ENCODE measurements around the gene BTC.

BTC gene

GRCh38 chr4:74793757-74794381, 454 bp downstream of the BTC start:
- peak; percentile 10 for DNase-seq (ENCODE audit: extremely low spot score)
- CTCF ChIA-PET = no interaction called here
- POLR2A ChIA-PET = no interaction called here
- no peak for TF ChIP-seq CTCF (IDR thresholded peaks at IDR 0.05; ENCODE audit: control extremely low read depth, extremely low read depth, low read depth, missing control alignments)

- no peak for TF ChIP-seq CTCF (IDR thresholded peaks at IDR 0.05; ENCODE audit: control extremely low read depth, extremely low read depth, low read depth, missing control alignments)
- no peak for DNase-seq (ENCODE audit: extremely low spot score)
- POLR2A ChIA-PET = no interaction called here
- CTCF ChIA-PET = interaction anchor here (1.3 to 1.5 kb wide), 2 partner anchors 10 to 14 kb away, joined by 3 read pairs; no protein-coding TSS in a partner anchor
These were observed 3.7 kb downstream of the BTC start for GRCh38 chr4:74790652-74791051.

- TF ChIP-seq CTCF (IDR thresholded peaks at IDR 0.05; ENCODE audit: control extremely low read depth, extremely low read depth, low read depth, missing control alignments) = no peak
- DNase-seq (ENCODE audit: extremely low spot score) = no peak
- ChIA-PET POLR2A (no interaction called here), CTCF (interaction anchor here (0.9 to 1.3 kb wide), 2 partner anchors 12 to 14 kb away, joined by 3 read pairs; no protein-coding TSS in a partner anchor)
These were observed 4.8 kb downstream of the BTC start for GRCh38 chr4:74789518-74789917.

- TF ChIP-seq CTCF (IDR thresholded peaks at IDR 0.05; ENCODE audit: control extremely low read depth, extremely low read depth, low read depth, missing control alignments) = no peak
- ChIA-PET CTCF (interaction anchor here (1.2 to 1.6 kb wide), 3 partner anchors 12 to 18 kb away, joined by 3 to 4 read pairs (median 3); no protein-coding TSS in a partner anchor), POLR2A (no interaction called here)
- no peak for DNase-seq (ENCODE audit: extremely low spot score)
These were observed 16.8 kb downstream of the BTC start for GRCh38 chr4:74777531-74777930.

GRCh38 chr4:74772783-74773182, 21.5 kb downstream of the BTC start:
- DNase-seq (ENCODE audit: extremely low spot score) = no peak
- CTCF ChIA-PET = no interaction called here
- POLR2A ChIA-PET = no interaction called here
- no peak for TF ChIP-seq CTCF (IDR thresholded peaks at IDR 0.05; ENCODE audit: control extremely low read depth, extremely low read depth, low read depth, missing control alignments)

GRCh38 chr4:74772106-74772505, 22.2 kb downstream of the BTC start:
- DNase-seq (ENCODE audit: extremely low spot score) = no peak
- no peak for TF ChIP-seq CTCF (IDR thresholded peaks at IDR 0.05; ENCODE audit: control extremely low read depth, extremely low read depth, low read depth, missing control alignments)
- ChIA-PET POLR2A (no interaction called here), CTCF (no interaction called here)

Data from GM10248 (cell line).